GM18951 (cell line): ENCODE results near the gene TCF20.
A peak's percentile ranks its signal among the peaks of the same experiment; 100 is the strongest.

ENCODE experiments used
- POLR2A ChIP-seq: IDR thresholded peaks from 4 replicates; pipeline ENCODE4 v1.6.1; 2011; ENCODE audit warnings: mild to moderate bottlenecking; ENCODE audit not compliant: insufficient read length, insufficient read depth; ENCODE audit errors: extremely low read depth
- in situ Hi-C: fragments of 300-500 bp; cut with MboI; formaldehyde crosslinking; loops from one replicate; pipeline ENCODE4 v1.12.0; 2022; ENCODE audit warnings: low sequenced_read_pairs, mixed read lengths, inconsistent platforms; ENCODE audit not compliant: unreplicated experiment

TCF20 gene

GRCh38 chr22:42271191-42271813 is 849 bp upstream of the TCF20 start:
- in situ Hi-C loops, result no loop called here
- no peak for TF ChIP-seq POLR2A

- TF ChIP-seq POLR2A, result no peak
- in situ Hi-C loops, result no loop called here
These were observed 310 bp downstream of the TCF20 start for GRCh38 chr22:42270176-42270509.

- TF ChIP-seq POLR2A, result peak; percentile 50
- in situ Hi-C loops, result no loop called here
These were observed 849 bp downstream of the TCF20 start for GRCh38 chr22:42269432-42270175.

- in situ Hi-C loops, result no loop called here
- TF ChIP-seq POLR2A, result no peak
These were observed 1.5 kb downstream of the TCF20 start for GRCh38 chr22:42268852-42269410.

- in situ Hi-C loops, result no loop called here
- no peak for TF ChIP-seq POLR2A
These were observed 5.1 kb downstream of the TCF20 start for GRCh38 chr22:42265321-42265720.

GRCh38 chr22:42263944-42264343 is 6.5 kb downstream of the TCF20 start:
- in situ Hi-C loops, result no loop called here
- TF ChIP-seq POLR2A, result no peak

- no peak for TF ChIP-seq POLR2A
- in situ Hi-C loops, result no loop called here
These were observed 7.5 kb downstream of the TCF20 start for GRCh38 chr22:42262964-42263363.

- no peak for TF ChIP-seq POLR2A
- in situ Hi-C loops, result no loop called here
These were observed 9.2 kb downstream of the TCF20 start for GRCh38 chr22:42261296-42261695.

- TF ChIP-seq POLR2A, result no peak
- in situ Hi-C loops, result no loop called here
These were observed 12.3 kb downstream of the TCF20 start for GRCh38 chr22:42258126-42258525.

GRCh38 chr22:42257386-42257785 is 13.1 kb downstream of the TCF20 start:
- in situ Hi-C loops, result no loop called here
- no peak for TF ChIP-seq POLR2A

GRCh38 chr22:42256930-42257329 is 13.5 kb downstream of the TCF20 start:
- in situ Hi-C loops, result no loop called here
- TF ChIP-seq POLR2A, result no peak

GRCh38 chr22:42256220-42256619 is 14.2 kb downstream of the TCF20 start:
- TF ChIP-seq POLR2A, result no peak
- in situ Hi-C loops, result no loop called here

GRCh38 chr22:42249831-42250230 is 20.6 kb downstream of the TCF20 start:
- in situ Hi-C loops, result no loop called here
- no peak for TF ChIP-seq POLR2A

GRCh38 chr22:42248995-42249394 is 21.5 kb downstream of the TCF20 start:
- TF ChIP-seq POLR2A, result no peak
- in situ Hi-C loops, result no loop called here
